Measurements from ENCODE around the gene BCL2L11. TPM values are rescaled to one million over a fixed set of nuclear protein-coding genes. Genes with fewer than 3 reads are reported as not detected.

The BCL2L11 gene
- total RNA-seq, 1 donor from 2014 or later: 3.7 TPM

DNA sequence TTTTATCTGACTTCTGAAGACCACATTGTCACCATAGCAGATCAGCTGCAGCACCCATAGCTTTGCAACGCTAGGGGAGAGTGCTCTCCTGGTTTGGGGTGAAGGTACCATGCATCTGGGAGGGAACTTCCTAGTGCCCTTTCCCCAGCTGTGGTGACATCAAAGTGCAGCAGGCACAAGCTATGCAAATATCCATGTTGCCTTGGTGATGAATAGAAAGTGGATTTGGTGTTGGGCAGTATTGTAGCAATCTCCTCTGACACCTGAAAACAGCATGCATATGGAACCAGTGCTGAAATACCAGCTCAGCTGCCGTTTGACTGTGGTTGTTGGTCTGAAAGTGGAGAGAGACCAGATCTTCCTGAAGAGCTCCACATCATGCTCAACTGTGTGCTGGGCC is 37.1 kb downstream of the BCL2L11 start:
- DNase-seq (ENCODE audit: low read depth) (no peak), FAIRE-seq (peak; percentile 32)
- Histone ChIP-seq H3K36me3 (ENCODE audit: control insufficient read depth, insufficient read depth, low read length) (peaks cover 4% of the 10 kb centered on the region), H3K4me3 (ENCODE audit: low read depth, low read length) (no peak overlapping the region), H3K27me3 (ENCODE audit: control insufficient read depth, insufficient read depth, low read length) (no peaks in the 10 kb centered on the region)
- TF ChIP-seq CTCF (IDR thresholded peaks at IDR 0.05; ENCODE audit: insufficient read depth, low read length, severe bottlenecking): no peak

DNA sequence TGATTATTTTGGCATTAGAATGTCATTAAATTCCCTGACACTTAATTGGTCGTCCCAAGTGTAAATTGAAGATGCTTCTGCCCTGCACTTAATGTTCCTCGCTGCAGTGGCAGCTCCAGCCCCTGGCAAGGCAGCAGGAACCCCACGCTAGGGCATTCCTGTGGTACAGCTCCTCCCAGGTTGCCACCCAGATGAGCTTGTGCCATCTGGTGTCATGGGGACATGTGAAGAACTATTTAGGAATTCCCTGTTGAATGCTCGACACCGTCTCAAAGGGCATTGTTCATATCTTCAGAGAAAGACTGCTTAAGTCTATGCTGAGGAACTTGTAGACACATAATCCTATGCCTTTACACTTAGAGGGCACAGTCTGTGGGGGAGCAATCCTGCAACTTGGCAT is 38.9 kb downstream of the BCL2L11 start:
- DNase-seq (ENCODE audit: low read depth) (no peak), FAIRE-seq (no peak)
- TF ChIP-seq CTCF (IDR thresholded peaks at IDR 0.05; ENCODE audit: insufficient read depth, low read length, severe bottlenecking): no peak

GRCh38 chr2:111160758-111161157 is 40.0 kb downstream of the BCL2L11 start:
- peaks cover 11% of the 10 kb centered on the region for H3K36me3 ChIP-seq (ENCODE audit: control insufficient read depth, insufficient read depth, low read length)
- FAIRE-seq (no peak), DNase-seq (ENCODE audit: low read depth) (peak; percentile 78)

More for the DNA sequence above, 38.9 kb downstream of the BCL2L11 start:
- no peaks in the 10 kb centered on the region for H3K27me3 ChIP-seq (ENCODE audit: control insufficient read depth, insufficient read depth, low read length)
- no peak overlapping the region for H3K4me3 ChIP-seq (ENCODE audit: low read depth, low read length)
- H3K36me3 ChIP-seq (ENCODE audit: control insufficient read depth, insufficient read depth, low read length): peaks cover 8% of the 10 kb centered on the region

DNA sequence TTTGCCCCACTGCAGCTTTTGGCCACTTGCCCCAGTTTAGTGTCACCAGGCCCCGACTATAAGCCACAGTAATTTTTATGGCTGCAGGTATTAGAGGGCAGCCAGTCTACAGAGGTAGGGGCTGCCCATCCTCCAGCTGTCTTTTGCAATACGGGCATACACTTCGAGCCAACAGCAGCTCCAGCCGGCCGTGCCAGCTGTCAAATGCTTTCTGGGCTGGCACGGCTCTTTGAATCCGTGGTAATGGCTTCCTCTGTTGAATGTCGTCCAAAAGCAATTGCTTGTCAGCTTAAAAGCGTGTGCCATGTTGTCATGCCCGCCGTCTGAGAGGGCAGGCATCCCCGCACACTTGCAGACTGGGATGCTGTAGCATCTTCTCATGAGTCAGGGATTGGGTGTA is 41.3 kb downstream of the BCL2L11 start:
- Histone ChIP-seq H3K4me3 (ENCODE audit: low read depth, low read length) (no peak overlapping the region), H3K36me3 (ENCODE audit: control insufficient read depth, insufficient read depth, low read length) (peaks cover 11% of the 10 kb centered on the region), H3K27me3 (ENCODE audit: control insufficient read depth, insufficient read depth, low read length) (no peaks in the 10 kb centered on the region)
- DNase-seq (ENCODE audit: low read depth) (no peak), FAIRE-seq (no peak)
- no peak for TF ChIP-seq CTCF (IDR thresholded peaks at IDR 0.05; ENCODE audit: insufficient read depth, low read length, severe bottlenecking)

More at GRCh38 chr2:111160758-111161157, 40.0 kb downstream of the BCL2L11 start:
- TF ChIP-seq CTCF (IDR thresholded peaks at IDR 0.05; ENCODE audit: insufficient read depth, low read length, severe bottlenecking): no peak
- Histone ChIP-seq H3K27me3 (ENCODE audit: control insufficient read depth, insufficient read depth, low read length) (no peaks in the 10 kb centered on the region), H3K4me3 (ENCODE audit: low read depth, low read length) (no peak overlapping the region)

- H3K36me3 ChIP-seq (ENCODE audit: control insufficient read depth, insufficient read depth, low read length): peaks cover 11% of the 10 kb centered on the region
- TF ChIP-seq CTCF (IDR thresholded peaks at IDR 0.05; ENCODE audit: insufficient read depth, low read length, severe bottlenecking): no peak
- DNase-seq (ENCODE audit: low read depth): peak; percentile 51
- no peak overlapping the region for H3K4me3 ChIP-seq (ENCODE audit: low read depth, low read length)
- H3K27me3 ChIP-seq (ENCODE audit: control insufficient read depth, insufficient read depth, low read length): no peaks in the 10 kb centered on the region
- no peak for FAIRE-seq
Measured at GRCh38 chr2:111162718-111163331, 42.1 kb downstream of the BCL2L11 start.

DNA sequence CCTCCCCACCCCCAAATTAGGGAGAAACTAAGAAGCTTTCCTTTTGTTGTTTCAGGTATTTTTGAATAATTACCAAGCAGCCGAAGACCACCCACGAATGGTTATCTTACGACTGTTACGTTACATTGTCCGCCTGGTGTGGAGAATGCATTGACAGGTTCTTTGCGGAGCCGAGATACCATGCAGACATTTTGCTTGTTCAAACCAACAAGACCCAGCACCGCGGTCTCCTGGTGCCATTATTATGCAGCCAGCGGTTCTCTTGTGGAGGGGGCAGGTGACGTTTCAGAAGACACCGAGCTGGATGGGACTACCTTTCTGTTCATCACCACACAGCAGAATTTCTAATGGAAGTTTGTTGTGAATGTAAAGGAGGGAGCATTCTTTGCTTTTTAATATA is 43.4 kb downstream of the BCL2L11 start:
- Histone ChIP-seq H3K27me3 (ENCODE audit: control insufficient read depth, insufficient read depth, low read length) (no peaks in the 10 kb centered on the region), H3K4me3 (ENCODE audit: low read depth, low read length) (no peak overlapping the region), H3K36me3 (ENCODE audit: control insufficient read depth, insufficient read depth, low read length) (peaks cover 9% of the 10 kb centered on the region)
- DNase-seq (ENCODE audit: low read depth) (no peak), FAIRE-seq (no peak)
- no peak for TF ChIP-seq CTCF (IDR thresholded peaks at IDR 0.05; ENCODE audit: insufficient read depth, low read length, severe bottlenecking)

All from bronchial epithelial cell (primary cell).